Fibroblast of the aortic adventitia (primary cell): ENCODE measurements around the gene ZNF77. TPM values are rescaled to one million over a fixed set of nuclear protein-coding genes. Genes with fewer than 3 reads are reported as not detected.

Experiments
- DNase-seq: peaks from one replicate; pipeline ENCODE4 v3.0.0-alpha.2; 2010; ENCODE audit warnings: low read depth
- H3K4me3 ChIP-seq: 2 replicates; pipeline ENCODE4 v1.5.1; 2011; ENCODE audit warnings: low read depth, mild to moderate bottlenecking, control low read depth, low read length, moderate library complexity
- total RNA-seq: library from RNA; depleted of rRNA; stranded (reverse); fragments of >200 nt; gene quantifications from 2 replicates; pipeline ENCODE4 v1.2.3, GENCODE V29; 2012; ENCODE audit warnings: low replicate concordance
- TF ChIP-seq, protein P1 (sequence below): IDR thresholded peaks from 2 replicates; pipeline ENCODE4 v1.5.1; 2011; ENCODE audit warnings: mild to moderate bottlenecking, low read length, control low read depth, inconsistent platforms; ENCODE audit not compliant: insufficient read depth

Gene ZNF77
- total RNA-seq, 1 donor, result 5.5 TPM

DNA sequence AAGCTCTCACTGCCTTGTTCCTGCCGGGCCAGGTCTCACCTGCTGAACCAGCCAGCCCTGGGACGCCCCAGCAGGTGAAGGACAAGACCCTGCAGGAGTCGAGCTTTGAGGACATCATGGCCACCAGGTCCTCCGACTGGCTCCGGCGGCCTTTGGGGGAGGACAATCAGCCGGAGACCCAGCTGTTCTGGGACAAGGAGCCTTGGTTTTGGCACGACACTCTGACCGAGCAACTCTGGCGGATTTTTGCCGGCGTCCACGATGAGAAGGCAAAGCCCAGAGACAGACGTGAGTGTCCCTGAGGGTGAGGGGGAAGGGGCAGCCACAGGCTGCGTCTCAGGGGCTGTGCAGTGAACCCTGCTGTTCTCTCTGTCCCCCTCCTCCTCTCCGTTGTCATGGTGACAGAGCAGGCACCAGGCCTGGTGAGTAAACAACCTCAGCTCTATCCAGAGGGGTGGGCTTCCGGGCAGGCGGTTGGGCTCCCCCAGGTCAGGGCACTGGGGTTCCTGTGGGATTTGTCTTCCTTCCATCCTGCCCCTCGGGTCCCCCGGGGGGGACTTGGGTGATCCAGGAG, 42.3 kb upstream of the ZNF77 start:
- TF ChIP-seq, protein P1, sequence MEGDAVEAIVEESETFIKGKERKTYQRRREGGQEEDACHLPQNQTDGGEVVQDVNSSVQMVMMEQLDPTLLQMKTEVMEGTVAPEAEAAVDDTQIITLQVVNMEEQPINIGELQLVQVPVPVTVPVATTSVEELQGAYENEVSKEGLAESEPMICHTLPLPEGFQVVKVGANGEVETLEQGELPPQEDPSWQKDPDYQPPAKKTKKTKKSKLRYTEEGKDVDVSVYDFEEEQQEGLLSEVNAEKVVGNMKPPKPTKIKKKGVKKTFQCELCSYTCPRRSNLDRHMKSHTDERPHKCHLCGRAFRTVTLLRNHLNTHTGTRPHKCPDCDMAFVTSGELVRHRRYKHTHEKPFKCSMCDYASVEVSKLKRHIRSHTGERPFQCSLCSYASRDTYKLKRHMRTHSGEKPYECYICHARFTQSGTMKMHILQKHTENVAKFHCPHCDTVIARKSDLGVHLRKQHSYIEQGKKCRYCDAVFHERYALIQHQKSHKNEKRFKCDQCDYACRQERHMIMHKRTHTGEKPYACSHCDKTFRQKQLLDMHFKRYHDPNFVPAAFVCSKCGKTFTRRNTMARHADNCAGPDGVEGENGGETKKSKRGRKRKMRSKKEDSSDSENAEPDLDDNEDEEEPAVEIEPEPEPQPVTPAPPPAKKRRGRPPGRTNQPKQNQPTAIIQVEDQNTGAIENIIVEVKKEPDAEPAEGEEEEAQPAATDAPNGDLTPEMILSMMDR, result no peak
- no peak for DNase-seq
- H3K4me3 ChIP-seq, result no peak overlapping the region

DNA sequence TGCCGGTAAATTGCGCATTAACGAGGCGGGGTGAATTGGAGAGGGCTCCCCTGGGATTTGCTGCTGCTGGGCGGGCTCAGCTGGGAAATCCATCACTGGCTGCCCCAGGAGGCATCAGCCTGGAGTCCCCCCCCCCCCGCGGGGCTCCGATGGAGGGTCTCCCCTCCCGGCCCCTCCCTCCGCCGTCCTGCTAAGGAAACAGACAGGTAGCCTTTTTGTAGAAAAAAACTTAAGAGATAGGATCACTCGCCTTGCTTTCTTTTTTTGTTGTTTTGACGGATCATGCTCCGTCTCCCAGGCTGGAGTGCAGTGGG, 39.4 kb upstream of the ZNF77 start:
- peak overlapping the region; percentile 54 for H3K4me3 ChIP-seq
- no peak for DNase-seq
- TF ChIP-seq, protein P1, result no peak

DNA sequence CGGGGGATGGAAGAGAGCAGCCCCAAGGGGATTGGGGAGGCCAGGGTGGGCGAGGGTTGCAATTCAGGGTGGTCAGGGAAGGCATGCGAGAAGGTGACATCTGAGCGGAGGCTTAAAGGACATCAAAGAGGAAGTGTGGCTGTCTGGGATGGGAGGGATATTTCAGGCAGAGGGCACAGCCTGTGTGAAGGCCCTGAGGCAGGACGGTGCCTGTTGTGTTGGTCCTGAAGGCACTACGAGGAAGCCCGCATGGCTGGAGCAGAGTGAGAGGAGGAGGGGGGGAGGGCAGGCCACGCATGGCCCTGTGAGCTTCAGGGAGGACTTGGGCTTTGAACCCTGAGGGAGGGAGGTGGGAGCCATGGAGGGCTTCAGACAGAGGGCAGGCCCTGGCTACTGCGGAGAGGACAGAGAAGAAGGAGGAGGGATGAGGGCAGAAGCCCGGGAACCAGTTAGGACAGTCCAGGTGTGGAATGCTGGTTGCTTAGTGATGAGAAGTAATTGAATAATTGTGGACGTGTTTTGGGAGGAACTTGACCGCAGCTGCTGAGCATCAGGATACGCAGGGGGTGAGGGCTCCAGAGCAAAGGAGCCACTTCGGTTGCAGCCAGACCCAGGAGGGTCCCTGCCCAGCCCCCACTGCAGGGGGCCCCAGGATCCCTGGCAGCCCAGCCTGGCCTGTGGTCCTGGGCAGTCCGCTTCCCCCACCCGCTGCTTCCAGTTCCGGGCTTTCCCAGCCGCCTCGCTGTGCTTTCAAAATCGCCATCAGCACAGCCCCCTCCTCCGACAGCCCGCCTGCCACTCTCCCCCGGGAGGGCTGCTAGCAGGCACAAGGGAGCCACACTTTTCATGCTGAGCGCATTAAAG, 38.8 kb upstream of the ZNF77 start:
- DNase-seq, result peak; percentile 79
- H3K4me3 ChIP-seq, result peak overlapping the region; percentile 54
- TF ChIP-seq, protein P1, result no peak

DNA sequence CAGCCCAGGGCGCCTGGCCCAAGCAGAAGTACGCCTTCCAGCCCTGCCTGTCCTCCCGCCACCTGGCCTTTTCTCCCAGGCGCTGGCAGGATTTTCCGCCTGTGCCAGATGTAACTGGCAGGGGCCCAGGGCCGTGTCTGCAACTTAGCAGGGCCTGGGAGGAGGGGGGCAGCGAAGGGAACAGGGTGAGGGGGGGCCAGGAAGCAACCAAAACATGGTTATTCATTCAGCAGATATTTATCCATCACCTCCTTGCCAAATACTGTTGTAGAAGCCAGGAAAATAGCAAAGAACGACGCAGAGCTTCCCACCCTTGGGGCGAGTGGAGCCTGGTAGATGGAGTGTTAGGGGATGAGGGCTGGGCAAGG, 38.2 kb upstream of the ZNF77 start:
- DNase-seq, result peak; percentile 96
- TF ChIP-seq, protein P1, result no peak
- no peak overlapping the region for H3K4me3 ChIP-seq

DNA sequence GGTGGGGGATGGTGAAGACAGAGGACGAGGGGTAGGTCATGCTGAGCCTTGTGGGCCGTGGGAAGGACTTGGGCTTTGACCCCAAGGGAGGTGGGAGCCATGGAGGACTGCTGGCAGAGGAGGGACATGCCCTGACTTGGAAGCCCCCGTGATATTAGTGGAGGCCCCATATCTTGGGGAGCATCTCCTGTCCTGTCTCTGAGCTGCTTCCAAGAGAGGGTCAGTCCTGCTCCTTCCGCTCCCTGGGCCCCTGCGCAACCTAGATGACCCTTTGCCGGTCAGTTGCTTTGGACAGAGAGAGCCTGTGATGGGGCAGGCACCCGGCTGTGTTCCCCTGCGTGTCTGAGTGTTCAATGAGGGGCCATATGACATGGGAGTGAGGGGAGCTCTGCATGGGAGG, 37.8 kb upstream of the ZNF77 start:
- DNase-seq, result no peak
- TF ChIP-seq, protein P1, result no peak
- H3K4me3 ChIP-seq, result no peak overlapping the region

DNA sequence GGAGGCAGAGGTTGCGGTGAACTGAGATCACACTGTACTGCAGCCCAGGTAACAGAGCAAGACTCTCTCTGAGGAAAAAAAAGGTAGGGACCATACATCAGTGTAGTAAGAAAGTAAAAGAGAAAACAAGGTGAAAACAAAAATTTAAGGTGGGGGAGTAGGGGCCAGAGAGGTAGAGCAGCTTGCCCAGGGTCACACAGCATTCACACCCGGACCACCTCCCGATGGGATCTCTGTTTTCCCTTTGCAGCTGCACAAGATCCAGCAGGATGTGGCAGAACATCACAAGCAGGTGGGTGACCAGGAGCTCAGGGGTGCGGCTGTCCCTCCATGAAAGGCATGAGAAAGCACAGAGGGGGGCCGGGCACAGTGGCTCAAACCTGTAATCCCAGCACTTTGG, 37.1 kb upstream of the ZNF77 start:
- H3K4me3 ChIP-seq, result no peak overlapping the region
- no peak for DNase-seq
- TF ChIP-seq, protein P1, result no peak
